ENCODE measurements around the gene RP9.

RP9 gene

DNA sequence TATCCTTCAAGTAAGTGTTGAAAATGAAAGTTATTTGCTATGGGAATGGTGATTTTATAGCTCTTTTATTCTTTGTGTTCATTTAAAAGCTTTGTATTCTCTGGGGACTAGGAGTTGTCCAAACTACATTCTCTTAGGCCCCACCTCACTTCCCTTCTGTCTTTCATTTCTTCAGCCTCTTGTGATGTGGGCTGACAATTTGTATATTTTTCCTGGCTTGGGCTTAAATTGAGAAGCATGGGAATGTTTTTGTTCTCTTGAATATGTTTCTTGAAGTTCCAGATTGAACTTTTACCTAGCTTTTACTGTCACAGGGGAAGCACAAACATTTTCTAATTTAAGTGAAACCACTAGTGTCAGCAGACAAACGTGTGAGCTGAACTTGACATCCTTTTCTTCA lies 48.1 kb upstream of the RP9 start (continued):
- TF ChIP-seq, protein P1, sequence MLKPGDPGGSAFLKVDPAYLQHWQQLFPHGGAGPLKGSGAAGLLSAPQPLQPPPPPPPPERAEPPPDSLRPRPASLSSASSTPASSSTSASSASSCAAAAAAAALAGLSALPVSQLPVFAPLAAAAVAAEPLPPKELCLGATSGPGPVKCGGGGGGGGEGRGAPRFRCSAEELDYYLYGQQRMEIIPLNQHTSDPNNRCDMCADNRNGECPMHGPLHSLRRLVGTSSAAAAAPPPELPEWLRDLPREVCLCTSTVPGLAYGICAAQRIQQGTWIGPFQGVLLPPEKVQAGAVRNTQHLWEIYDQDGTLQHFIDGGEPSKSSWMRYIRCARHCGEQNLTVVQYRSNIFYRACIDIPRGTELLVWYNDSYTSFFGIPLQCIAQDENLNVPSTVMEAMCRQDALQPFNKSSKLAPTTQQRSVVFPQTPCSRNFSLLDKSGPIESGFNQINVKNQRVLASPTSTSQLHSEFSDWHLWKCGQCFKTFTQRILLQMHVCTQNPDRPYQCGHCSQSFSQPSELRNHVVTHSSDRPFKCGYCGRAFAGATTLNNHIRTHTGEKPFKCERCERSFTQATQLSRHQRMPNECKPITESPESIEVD (tag by site-specific recombination; IDR thresholded peaks at IDR 0.05), result no peak
- TF ChIP-seq HOXD13 (CRISPR knock-in tag; IDR thresholded peaks at IDR 0.05; ENCODE audit: borderline replicate concordance) (no peak), ZNF837 (tag by site-specific recombination; IDR thresholded peaks at IDR 0.05) (no peak)

DNA sequence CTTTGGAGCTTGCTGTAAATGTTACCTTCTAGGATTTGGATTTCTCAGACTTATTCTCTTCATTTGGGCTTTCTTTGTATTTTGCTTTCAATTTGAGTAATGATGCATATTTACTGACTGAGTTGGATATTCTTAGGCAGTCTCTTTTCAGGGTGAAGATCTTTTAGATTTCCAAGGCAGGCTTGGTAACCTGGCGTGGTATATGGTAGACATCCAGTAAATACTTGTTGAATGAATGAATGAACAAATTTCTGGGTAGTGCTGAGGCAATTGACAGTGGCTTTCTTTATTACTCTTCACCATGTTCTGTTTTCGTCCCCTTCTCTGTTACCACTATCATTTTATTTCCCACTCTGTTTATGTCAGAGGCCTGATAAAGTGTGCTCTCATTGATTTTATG lies 47.2 kb upstream of the RP9 start:
- H3K4me3 ChIP-seq (ENCODE audit: low read depth, low read length), result no peak overlapping the region
- TF ChIP-seq, protein P2, sequence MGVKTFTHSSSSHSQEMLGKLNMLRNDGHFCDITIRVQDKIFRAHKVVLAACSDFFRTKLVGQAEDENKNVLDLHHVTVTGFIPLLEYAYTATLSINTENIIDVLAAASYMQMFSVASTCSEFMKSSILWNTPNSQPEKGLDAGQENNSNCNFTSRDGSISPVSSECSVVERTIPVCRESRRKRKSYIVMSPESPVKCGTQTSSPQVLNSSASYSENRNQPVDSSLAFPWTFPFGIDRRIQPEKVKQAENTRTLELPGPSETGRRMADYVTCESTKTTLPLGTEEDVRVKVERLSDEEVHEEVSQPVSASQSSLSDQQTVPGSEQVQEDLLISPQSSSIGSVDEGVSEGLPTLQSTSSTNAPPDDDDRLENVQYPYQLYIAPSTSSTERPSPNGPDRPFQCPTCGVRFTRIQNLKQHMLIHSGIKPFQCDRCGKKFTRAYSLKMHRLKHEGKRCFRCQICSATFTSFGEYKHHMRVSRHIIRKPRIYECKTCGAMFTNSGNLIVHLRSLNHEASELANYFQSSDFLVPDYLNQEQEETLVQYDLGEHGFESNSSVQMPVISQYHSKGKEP (tag by site-specific recombination; IDR thresholded peaks at IDR 0.05), result no peak
- TF ChIP-seq ZFP37 (tag by site-specific recombination; IDR thresholded peaks at IDR 0.05), result no peak
- no peak for TF ChIP-seq ZNF211 (tag by site-specific recombination; IDR thresholded peaks at IDR 0.05; ENCODE audit: low read depth)
- TF ChIP-seq ZNF138 (tag by site-specific recombination; IDR thresholded peaks at IDR 0.05; ENCODE audit: borderline replicate concordance), result no peak
- TF ChIP-seq ZNF169 (tag by site-specific recombination; IDR thresholded peaks at IDR 0.05), result no peak
- TF ChIP-seq ZNF514 (tag by site-specific recombination; IDR thresholded peaks at IDR 0.05), result no peak
- no peak for TF ChIP-seq ZNF157 (tag by site-specific recombination; IDR thresholded peaks at IDR 0.05)
- TF ChIP-seq HOXD13 (CRISPR knock-in tag; IDR thresholded peaks at IDR 0.05; ENCODE audit: borderline replicate concordance), result no peak
- TF ChIP-seq, protein P1 (tag by site-specific recombination; IDR thresholded peaks at IDR 0.05), result no peak
- TF ChIP-seq KLF9 (tag by site-specific recombination; IDR thresholded peaks at IDR 0.05; ENCODE audit: low read depth), result no peak
- TF ChIP-seq ZNF24 (tag by site-specific recombination; IDR thresholded peaks at IDR 0.05), result no peak
- TF ChIP-seq ZNF416 (tag by site-specific recombination; IDR thresholded peaks at IDR 0.05), result no peak
- TF ChIP-seq ZNF426 (tag by site-specific recombination; IDR thresholded peaks at IDR 0.05), result no peak
- no peak for TF ChIP-seq ZNF248 (tag by site-specific recombination; IDR thresholded peaks at IDR 0.05)
- TF ChIP-seq ZNF610 (tag by site-specific recombination; IDR thresholded peaks at IDR 0.05; ENCODE audit: borderline replicate concordance), result no peak
- TF ChIP-seq ZNF623 (tag by site-specific recombination; IDR thresholded peaks at IDR 0.05), result no peak
- TF ChIP-seq ZSCAN23 (tag by site-specific recombination; IDR thresholded peaks at IDR 0.05), result no peak
- no peak for TF ChIP-seq MYNN (tag by site-specific recombination; IDR thresholded peaks at IDR 0.05; ENCODE audit: borderline replicate concordance)
- TF ChIP-seq ZNF10 (tag by site-specific recombination; IDR thresholded peaks at IDR 0.05), result no peak
- TF ChIP-seq, protein P3, sequence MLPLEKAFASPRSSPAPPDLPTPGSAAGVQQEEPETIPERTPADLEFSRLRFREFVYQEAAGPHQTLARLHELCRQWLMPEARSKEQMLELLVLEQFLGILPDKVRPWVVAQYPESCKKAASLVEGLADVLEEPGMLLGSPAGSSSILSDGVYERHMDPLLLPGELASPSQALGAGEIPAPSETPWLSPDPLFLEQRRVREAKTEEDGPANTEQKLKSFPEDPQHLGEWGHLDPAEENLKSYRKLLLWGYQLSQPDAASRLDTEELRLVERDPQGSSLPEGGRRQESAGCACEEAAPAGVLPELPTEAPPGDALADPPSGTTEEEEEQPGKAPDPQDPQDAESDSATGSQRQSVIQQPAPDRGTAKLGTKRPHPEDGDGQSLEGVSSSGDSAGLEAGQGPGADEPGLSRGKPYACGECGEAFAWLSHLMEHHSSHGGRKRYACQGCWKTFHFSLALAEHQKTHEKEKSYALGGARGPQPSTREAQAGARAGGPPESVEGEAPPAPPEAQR (tag by site-specific recombination; IDR thresholded peaks at IDR 0.05), result no peak
- H3K9me3 ChIP-seq (ENCODE audit: control insufficient read depth, insufficient read depth, low read depth, low read length), result no peaks in the 10 kb centered on the region
- POLR2A ChIA-PET, result no interaction called here
- H3K36me3 ChIP-seq (ENCODE audit: control insufficient read depth in 2 of 2, insufficient read depth in 1 of 2, low read length in 2 of 2), result no peaks in the 10 kb centered on the region
- CTCF ChIA-PET, result interaction anchor here (0.7 kb wide), 1 partner anchor 116 kb away, joined by 3 read pairs; no protein-coding TSS in a partner anchor
- peaks cover 3% of the 10 kb centered on the region; the same call in 1 of the 2 replicates for H3K4me1 ChIP-seq (ENCODE audit: control insufficient read depth, insufficient read depth, low read length)
- H3K27ac ChIP-seq (ENCODE audit: extremely low read depth, low read depth, low read length), result no peak overlapping the region

Measured in HEK293 (cell line).